Pancreas (tissue), 10 donors: ENCODE results near the gene PRSS57. TPM values are rescaled to one million over a fixed set of nuclear protein-coding genes. Genes with fewer than 3 reads are reported as not detected.
A peak's percentile ranks its signal among the peaks of the same experiment; 100 is the strongest.

Source experiments
- ATAC-seq, 4 donors: fragments of 200-7000 bp; cut with Tn5 transposase; one replicate each; pipeline versions ENCODE4 v1.8.0 to v1.9.1; 2020; ENCODE audit warnings: mild to moderate bottlenecking in 4 of 4, moderate library complexity in 4 of 4
- DNase-seq, 6 donors: peaks; one replicate each; pipeline ENCODE4 v3.0.0-alpha.2; 2020
- FAIRE-seq: peaks from 2 replicates; lab custom pipeline; 2012; peaks lifted over from hg19 to GRCh38; lab: Jason Lieb, UNC
- H3K27ac ChIP-seq, 4 donors: fragments of 200-600 bp; sonication (generic); 1 replicate in 3 of 4; 2 replicates in 1 of 4; pipeline versions ENCODE4 v1.5.0 to v1.8.0; 2020
- H3K27me3 ChIP-seq, 4 donors: fragments of 200-600 bp; one replicate each; pipeline ENCODE4 v1.8.0; 2021
- H3K36me3 ChIP-seq, 3 donors: fragments of 200-600 bp; sonication (generic) in 1 of 3; one replicate each; pipeline versions ENCODE4 v1.5.0 to v1.8.0; 2020 to 2021
- H3K4me1 ChIP-seq, 3 donors: fragments of 200-600 bp; one replicate each; pipeline ENCODE4 v1.8.0; 2021
- H3K4me3 ChIP-seq, 4 donors: fragments of 200-600 bp; sonication (generic) in 2 of 4; one replicate each; pipeline versions ENCODE4 v1.5.0 to v1.8.0; 2020 to 2021
- H3K9me3 ChIP-seq, 4 donors: fragments of 200-600 bp; one replicate each; pipeline ENCODE4 v1.8.0; 2021
- CTCF ChIP-seq, 4 donors: fragments of 200-600 bp; sonication (generic) in 3 of 4; IDR thresholded peaks; one replicate each; pipeline versions ENCODE4 v1.5.0 to v1.8.0; 2021; ENCODE audit warnings: antibody characterized with exemption in 4 of 4
- WGBS, 2 donors: extraction: QIAGEN DNeasy Blood & Tissue Kit; methylation state at CpG; one replicate each; pipeline ENCODE4 v1.1.7; 2013; 5-methylcytosine and 5-hydroxymethylcytosine counted together
- intact Hi-C, 3 donors: fragments of 100-400 bp; cut with DNase I; formaldehyde crosslinking; loops; one replicate each; pipeline versions ENCODE4 v1.11.1 to v1.14.2; 2022
- polyA plus RNA-seq, 2 donors: library from polyadenylated mRNA; stranded (reverse); fragments of 200-250 nt; gene quantifications; one replicate each; pipeline ENCODE4 v1.2.3, GENCODE V29; 2013
- total RNA-seq, 6 donors: library from RNA; stranded (reverse); fragmentation: NEBNext Ultra II Directional in 4 of 6; extraction: Animal tissue kit (Norgen Biotek cat#: 25700) in 4 of 6; gene quantifications; one replicate each; pipeline versions ENCODE4 v1.2.1 to v1.2.4, GENCODE V29; 2021 to 2023
- donor health status: healthy with polysubstance abuse.
- donor health status: DM: no; HTN: no; CAD: no; lungs with moderate emphysema.
- donor health status: DM: no; HTN: no; CAD: no.
- donor health status: control.
- donor health status: control.
- donor health status: Bipolar disorder and iron deficiency.
- donor health status: DM: yes; HTN: yes; CAD: no.
- donor health status: DM: no; HTN: no; CAD: no.
- donor health status: DM: no; HTN: no; CAD: no.
- donor health status: DM: yes; HTN: yes; CAD: no.

Gene PRSS57
- total and polyA plus RNA-seq, 8 donors, result not detected

GRCh38 chr19:728011-728410, 32.8 kb upstream of the PRSS57 start:
- no peak for FAIRE-seq

DNA sequence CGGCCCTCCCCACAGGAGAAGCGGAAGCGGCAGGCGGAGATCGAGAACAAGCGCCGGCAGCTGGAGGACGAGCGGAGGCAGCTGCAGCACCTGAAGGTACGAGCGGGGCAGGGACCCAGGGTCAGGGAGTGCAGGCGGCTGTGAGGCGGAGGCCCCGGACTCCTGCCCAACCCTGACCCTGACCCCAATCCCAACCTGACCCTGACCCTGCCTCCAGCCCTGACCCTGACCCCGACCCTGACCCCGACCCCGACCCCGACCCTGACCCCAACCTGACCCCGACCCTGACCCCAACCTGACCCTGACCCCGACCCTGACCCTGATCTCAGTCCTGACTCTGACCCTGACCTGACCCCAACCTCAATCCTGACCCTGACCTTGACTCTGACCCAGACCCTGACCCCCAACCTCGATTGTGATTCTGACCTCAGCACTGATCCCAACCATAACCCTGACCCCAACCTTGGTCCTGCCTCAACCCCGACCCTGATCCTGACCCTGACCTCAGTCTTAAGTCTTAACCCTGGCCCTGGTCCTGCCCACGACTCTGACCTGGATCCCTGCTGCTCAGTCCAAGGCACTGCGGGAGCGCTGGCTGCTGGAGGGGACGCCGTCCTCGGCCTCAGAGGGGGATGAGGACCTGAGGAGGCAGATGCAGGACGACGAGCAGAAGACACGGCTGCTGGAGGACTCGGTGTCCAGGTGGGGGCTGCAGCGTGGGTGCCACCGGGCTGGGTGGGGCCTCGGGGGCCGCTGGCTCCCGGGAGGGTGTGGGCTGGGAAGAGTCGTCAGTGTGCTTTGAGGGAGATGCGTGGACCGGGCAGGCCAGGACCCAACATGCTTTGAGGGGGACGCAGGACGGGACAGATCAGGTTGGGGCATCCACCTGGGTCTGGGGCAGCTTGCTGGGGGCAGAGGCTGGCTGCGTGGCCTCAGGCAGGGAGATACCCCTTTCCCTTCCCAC, 32.0 kb upstream of the PRSS57 start:
- DNase-seq (no peak), ATAC-seq (peak; percentile 14 to 28 (median 22)), FAIRE-seq (no peak)
- intact Hi-C loops, result no loop called here
- no peaks in the 10 kb centered on the region for H3K36me3 ChIP-seq
- H3K27me3 ChIP-seq, result no peaks in the 10 kb centered on the region
- no peak overlapping the region for H3K4me3 ChIP-seq
- no peaks in the 10 kb centered on the region for H3K4me1 ChIP-seq
- no peak for TF ChIP-seq CTCF (IDR thresholded peaks at IDR 0.05)
- peak overlapping the region in 1 of 4 donors; percentile 22 for H3K27ac ChIP-seq
- H3K9me3 ChIP-seq, result no peaks in the 10 kb centered on the region
- 71 to 84% methylated on average over 33 to 43 of the region's 43 CpGs for WGBS, 2 donors

More at GRCh38 chr19:728011-728410, 32.8 kb upstream of the PRSS57 start:
- no peaks in the 10 kb centered on the region for H3K9me3 ChIP-seq
- no peak overlapping the region for H3K4me3 ChIP-seq
- no peaks in the 10 kb centered on the region for H3K4me1 ChIP-seq
- ATAC-seq (peak in 2 of 4 donors; percentile 32 to 46), DNase-seq (no peak)
- intact Hi-C loops, result no loop called here
- peak overlapping the region in 1 of 4 donors; percentile 22 for H3K27ac ChIP-seq
- WGBS, 2 donors, result 63 to 81% methylated on average over 26 of the region's 26 CpGs
- H3K36me3 ChIP-seq, result no peaks in the 10 kb centered on the region
- TF ChIP-seq CTCF (IDR thresholded peaks at IDR 0.05), result no peak
- H3K27me3 ChIP-seq, result no peaks in the 10 kb centered on the region

DNA sequence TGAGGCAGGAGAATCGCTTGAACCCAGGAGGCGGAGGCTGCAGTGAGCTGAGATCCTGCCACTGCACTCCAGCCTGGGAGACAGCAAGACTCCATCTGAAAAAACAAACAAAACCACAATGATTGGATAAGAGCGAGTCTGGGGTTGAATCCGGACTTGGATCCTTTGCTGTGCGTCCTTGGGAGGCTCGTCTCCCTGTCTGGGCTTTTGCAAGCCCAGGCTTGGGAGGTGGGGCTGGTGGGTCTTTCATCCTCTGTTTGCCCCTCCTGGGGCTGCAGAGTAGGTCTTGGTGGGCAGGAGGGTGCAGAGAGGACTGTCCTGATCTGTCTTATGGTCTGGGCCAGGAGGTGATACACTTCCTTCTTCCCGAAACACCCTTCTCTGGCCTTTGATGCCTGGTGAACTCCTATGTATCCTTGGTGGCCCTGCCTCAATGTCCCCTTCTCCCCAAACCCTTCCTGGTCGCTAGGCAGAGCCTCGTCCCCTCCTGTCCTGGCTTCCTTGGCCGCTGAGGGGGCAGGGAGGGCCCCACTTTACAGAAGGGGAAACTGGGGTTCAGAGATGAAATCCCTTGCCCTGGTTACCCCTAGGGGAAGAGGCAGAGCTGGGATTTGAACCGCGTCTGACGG, 30.3 kb upstream of the PRSS57 start:
- no peaks in the 10 kb centered on the region for H3K36me3 ChIP-seq
- DNase-seq (no peak), ATAC-seq (no peak), FAIRE-seq (no peak)
- intact Hi-C loops, result no loop called here
- no peak overlapping the region for H3K4me3 ChIP-seq
- WGBS, 2 donors, result 74 to 85% methylated on average over 12 to 13 of the region's 13 CpGs
- no peaks in the 10 kb centered on the region for H3K27me3 ChIP-seq
- no peak for TF ChIP-seq CTCF (IDR thresholded peaks at IDR 0.05)
- no peaks in the 10 kb centered on the region for H3K9me3 ChIP-seq
- no peaks in the 10 kb centered on the region for H3K4me1 ChIP-seq
- H3K27ac ChIP-seq, result no peak overlapping the region

GRCh38 chr19:723714-724113, 28.5 kb upstream of the PRSS57 start:
- Histone ChIP-seq H3K4me3 (no peak overlapping the region), H3K27me3 (no peaks in the 10 kb centered on the region), H3K27ac (no peak overlapping the region), H3K4me1 (no peaks in the 10 kb centered on the region), H3K9me3 (no peaks in the 10 kb centered on the region), H3K36me3 (no peaks in the 10 kb centered on the region)
- intact Hi-C loops, result no loop called here
- FAIRE-seq (no peak), DNase-seq (no peak), ATAC-seq (no peak)
- TF ChIP-seq CTCF (IDR thresholded peaks at IDR 0.05), result no peak
- 78 to 87% methylated on average over 18 of the region's 18 CpGs for WGBS, 2 donors
